DOHH2 (cell line): ENCODE results near the gene GFI1B.

Experiments
- H3F3A ChIP-seq: fragments of 200-600 bp; sonication (generic), shearing (Covaris generic); 2 replicates; pipeline ENCODE4 v1.6.0; 2016; ENCODE audit warnings: antibody characterized with exemption, mild to moderate bottlenecking; ENCODE audit not compliant: control insufficient read depth, insufficient read depth
- H3K27ac ChIP-seq: fragments of 200-600 bp; sonication (generic); 2 replicates; pipeline ENCODE4 v1.5.1; 2014; ENCODE audit warnings: low read depth, mild to moderate bottlenecking, low read length, moderate library complexity
- H3K27me3 ChIP-seq: fragments of 200-600 bp; sonication (generic); 2 replicates; pipeline ENCODE4 v1.6.1; 2014; ENCODE audit warnings: mild to moderate bottlenecking, low read length, mixed read lengths; ENCODE audit not compliant: control insufficient read depth
- H3K36me3 ChIP-seq: fragments of 200-600 bp; sonication (generic); 2 replicates; pipeline ENCODE4 v1.6.1; 2014; ENCODE audit warnings: mild to moderate bottlenecking, low read length, moderate library complexity, mixed read lengths; ENCODE audit not compliant: control insufficient read depth
- H3K4me1 ChIP-seq: fragments of 200-600 bp; sonication (generic); 2 replicates; pipeline ENCODE4 v1.6.1; 2014; ENCODE audit warnings: mild to moderate bottlenecking, low read length, mixed read lengths; ENCODE audit not compliant: control insufficient read depth
- H3K4me2 ChIP-seq: fragments of 200-600 bp; sonication (generic); 2 replicates; pipeline ENCODE4 v1.6.0; 2014; ENCODE audit warnings: mild to moderate bottlenecking, low read length, moderate library complexity
- H3K4me3 ChIP-seq: fragments of 200-600 bp; sonication (generic); 2 replicates; pipeline ENCODE4 v1.5.1; 2014; ENCODE audit warnings: mild to moderate bottlenecking, low read length, mixed read lengths
- H3K79me2 ChIP-seq: fragments of 200-600 bp; sonication (generic); 2 replicates; pipeline ENCODE4 v1.6.1; 2014; ENCODE audit warnings: mild to moderate bottlenecking, low read length, mixed read lengths; ENCODE audit not compliant: control insufficient read depth
- H3K9me2 ChIP-seq: fragments of 200-600 bp; sonication (generic); replicated peaks from 2 replicates; pipeline ENCODE4 v1.6.1; 2014; ENCODE audit warnings: mild to moderate bottlenecking, low read length, mixed read lengths; ENCODE audit not compliant: control insufficient read depth
- H3K9me3 ChIP-seq: fragments of 200-600 bp; sonication (generic); 2 replicates; pipeline ENCODE4 v1.6.1; 2014; ENCODE audit warnings: antibody characterized with exemption, low read length, mixed read lengths; ENCODE audit not compliant: control insufficient read depth, insufficient read depth
- H4K20me1 ChIP-seq: fragments of 200-600 bp; sonication (generic); 2 replicates; pipeline ENCODE4 v1.6.0; 2014; ENCODE audit warnings: low read depth, mild to moderate bottlenecking, antibody characterized with exemption, low read length, moderate library complexity; ENCODE audit not compliant: control insufficient read depth, insufficient read depth
- EZH2phosphoT487 ChIP-seq: fragments of 200-600 bp; sonication (generic); IDR thresholded peaks from 2 replicates; pipeline ENCODE4 v1.6.1; 2017; ENCODE audit warnings: borderline replicate concordance, mild to moderate bottlenecking, antibody characterized with exemption, low read length, moderate library complexity, mixed read lengths
- TF ChIP-seq, protein P1 (sequence below): fragments of 200-600 bp; sonication (generic); IDR thresholded peaks from one replicate; pipeline ENCODE4 v1.5.1; 2014; ENCODE audit warnings: antibody characterized with exemption, mild to moderate bottlenecking, low read depth, low read length; ENCODE audit not compliant: poor library complexity, severe bottlenecking

The GFI1B gene

DNA sequence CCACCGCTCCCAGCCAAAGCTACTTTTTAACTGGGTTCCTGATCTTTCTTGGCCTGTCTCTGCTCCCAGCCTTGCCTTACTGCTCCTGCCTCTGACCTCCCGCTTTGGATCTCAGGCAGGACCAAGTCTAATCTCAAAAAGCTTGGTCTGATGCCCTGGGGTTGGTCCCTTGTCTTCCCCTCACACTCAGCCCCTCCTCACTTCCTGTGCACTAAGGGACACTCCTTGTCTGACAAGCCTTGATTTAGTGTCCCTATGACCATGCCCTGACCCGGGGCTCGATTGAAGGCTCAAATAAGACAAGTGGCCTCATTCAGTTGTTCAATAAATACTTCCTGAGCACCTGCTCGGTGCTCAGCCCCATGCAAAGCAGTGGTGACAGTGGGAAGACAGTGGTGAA is 48.6 kb downstream of the GFI1B start:
- TF ChIP-seq EZH2phosphoT487, result no peak
- TF ChIP-seq, protein P1, sequence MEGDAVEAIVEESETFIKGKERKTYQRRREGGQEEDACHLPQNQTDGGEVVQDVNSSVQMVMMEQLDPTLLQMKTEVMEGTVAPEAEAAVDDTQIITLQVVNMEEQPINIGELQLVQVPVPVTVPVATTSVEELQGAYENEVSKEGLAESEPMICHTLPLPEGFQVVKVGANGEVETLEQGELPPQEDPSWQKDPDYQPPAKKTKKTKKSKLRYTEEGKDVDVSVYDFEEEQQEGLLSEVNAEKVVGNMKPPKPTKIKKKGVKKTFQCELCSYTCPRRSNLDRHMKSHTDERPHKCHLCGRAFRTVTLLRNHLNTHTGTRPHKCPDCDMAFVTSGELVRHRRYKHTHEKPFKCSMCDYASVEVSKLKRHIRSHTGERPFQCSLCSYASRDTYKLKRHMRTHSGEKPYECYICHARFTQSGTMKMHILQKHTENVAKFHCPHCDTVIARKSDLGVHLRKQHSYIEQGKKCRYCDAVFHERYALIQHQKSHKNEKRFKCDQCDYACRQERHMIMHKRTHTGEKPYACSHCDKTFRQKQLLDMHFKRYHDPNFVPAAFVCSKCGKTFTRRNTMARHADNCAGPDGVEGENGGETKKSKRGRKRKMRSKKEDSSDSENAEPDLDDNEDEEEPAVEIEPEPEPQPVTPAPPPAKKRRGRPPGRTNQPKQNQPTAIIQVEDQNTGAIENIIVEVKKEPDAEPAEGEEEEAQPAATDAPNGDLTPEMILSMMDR, result no peak
- peaks cover 44% of the 10 kb centered on the region for H3K4me1 ChIP-seq
- no peak overlapping the region for H3K27ac ChIP-seq
- H3K9me2 ChIP-seq, result no peaks in the 10 kb centered on the region
- peaks cover 6% of the 10 kb centered on the region; the same call in 1 of the 2 replicates for H3F3A ChIP-seq
- no peaks in the 10 kb centered on the region for H3K27me3 ChIP-seq
- no peak overlapping the region for H3K4me3 ChIP-seq
- H3K79me2 ChIP-seq, result peaks cover 31% of the 10 kb centered on the region
- H4K20me1 ChIP-seq, result no peaks in the 10 kb centered on the region
- no peaks in the 10 kb centered on the region for H3K9me3 ChIP-seq
- H3K4me2 ChIP-seq, result peak overlapping the region; percentile 4; the same call in 1 of the 2 replicates
- H3K36me3 ChIP-seq, result peaks cover 9% of the 10 kb centered on the region

DNA sequence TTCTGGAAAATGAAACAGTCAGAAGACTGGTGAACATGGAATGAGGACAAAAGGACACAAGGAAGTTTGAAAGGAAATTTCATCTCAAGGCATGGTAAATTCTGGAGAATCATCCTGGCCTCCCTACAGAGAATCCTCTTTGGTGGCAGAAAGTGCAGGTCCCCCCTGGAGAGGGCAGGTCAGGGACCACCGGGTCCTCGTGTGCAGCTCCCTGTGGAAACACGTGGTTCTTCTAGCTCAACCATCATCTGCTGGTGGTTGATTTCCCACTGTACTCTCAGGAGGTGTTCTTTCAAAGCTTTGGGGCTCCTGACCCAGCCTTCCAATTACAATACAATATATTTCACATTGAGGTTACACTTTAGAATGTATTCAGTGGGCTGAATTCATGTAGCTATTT is 49.7 kb downstream of the GFI1B start:
- H3K79me2 ChIP-seq, result peaks cover 42% of the 10 kb centered on the region
- no peak overlapping the region for H3K4me3 ChIP-seq
- H3K4me1 ChIP-seq, result peaks cover 39% of the 10 kb centered on the region
- H3F3A ChIP-seq, result peaks cover 6% of the 10 kb centered on the region; the same call in 1 of the 2 replicates
- no peaks in the 10 kb centered on the region for H3K9me3 ChIP-seq
- TF ChIP-seq, protein P1, result no peak
- TF ChIP-seq EZH2phosphoT487, result no peak
- no peaks in the 10 kb centered on the region for H4K20me1 ChIP-seq
- H3K4me2 ChIP-seq, result no peak overlapping the region
- H3K27ac ChIP-seq, result no peak overlapping the region
- H3K27me3 ChIP-seq, result no peaks in the 10 kb centered on the region
- H3K9me2 ChIP-seq, result no peaks in the 10 kb centered on the region
- peaks cover 20% of the 10 kb centered on the region for H3K36me3 ChIP-seq

- H3K4me3 ChIP-seq, result peak overlapping the region; percentile 92
- no peaks in the 10 kb centered on the region for H4K20me1 ChIP-seq
- peak overlapping the region; percentile 81 for H3K4me2 ChIP-seq
- H3K9me3 ChIP-seq, result no peaks in the 10 kb centered on the region
- peak overlapping the region; percentile 43 for H3K27ac ChIP-seq
- TF ChIP-seq EZH2phosphoT487, result no peak
- TF ChIP-seq, protein P1, result no peak
- H3K27me3 ChIP-seq, result no peaks in the 10 kb centered on the region
- H3K4me1 ChIP-seq, result peaks cover 34% of the 10 kb centered on the region
- H3K9me2 ChIP-seq, result no peaks in the 10 kb centered on the region
- H3K36me3 ChIP-seq, result peaks cover 27% of the 10 kb centered on the region
- H3K79me2 ChIP-seq, result peaks cover 59% of the 10 kb centered on the region
- H3F3A ChIP-seq, result peaks cover 6% of the 10 kb centered on the region; the same call in 1 of the 2 replicates
Measured at GRCh38 chr9:133029994-133030316, 51.5 kb downstream of the GFI1B start.
